Progenitor cell of endocrine pancreas (in vitro differentiated cells): ENCODE measurements around the gene REELD1. TPM values are rescaled to one million over a fixed set of nuclear protein-coding genes. Genes with fewer than 3 reads are reported as not detected.

Source experiments
- DNase-seq: peaks from one replicate; pipeline ENCODE4 v3.0.0; 2021; ENCODE audit warnings: low spot score; ENCODE audit not compliant: unreplicated experiment
- H3K27ac Mint-ChIP-seq: 2 replicates; pipeline ENCODE4 v1.8.0; 2021; ENCODE audit warnings: mild to moderate bottlenecking, moderate library complexity, mixed read lengths
- H3K27me3 Mint-ChIP-seq: 2 replicates; pipeline ENCODE4 v1.8.0; 2021; ENCODE audit warnings: mixed read lengths
- H3K36me3 Mint-ChIP-seq: 2 replicates; pipeline ENCODE4 v1.8.0; 2022; ENCODE audit warnings: mixed read lengths; ENCODE audit not compliant: insufficient read depth
- H3K4me1 Mint-ChIP-seq: 2 replicates; pipeline ENCODE4 v1.8.0; 2021; ENCODE audit warnings: low read depth, mixed read lengths
- H3K4me3 Mint-ChIP-seq: 2 replicates; pipeline ENCODE4 v1.8.0; 2021; ENCODE audit warnings: low read depth, mild to moderate bottlenecking, moderate library complexity, mixed read lengths
- H3K9me3 Mint-ChIP-seq: 2 replicates; pipeline ENCODE4 v1.8.0; 2021; ENCODE audit warnings: low read depth, mixed read lengths
- total RNA-seq: library from RNA; stranded (reverse); gene quantifications from 2 replicates; pipeline ENCODE4 v1.2.1, GENCODE V29; 2021
- TF ChIP-seq, protein P1 (sequence below): fragments of 200-600 bp; sonication (generic); IDR thresholded peaks from one replicate; pipeline ENCODE4 v1.5.0; 2021; ENCODE audit warnings: antibody characterized with exemption, mild to moderate bottlenecking; ENCODE audit not compliant: unreplicated experiment

The REELD1 gene
- total RNA-seq, 1 donor from 2014 or later: not detected

DNA sequence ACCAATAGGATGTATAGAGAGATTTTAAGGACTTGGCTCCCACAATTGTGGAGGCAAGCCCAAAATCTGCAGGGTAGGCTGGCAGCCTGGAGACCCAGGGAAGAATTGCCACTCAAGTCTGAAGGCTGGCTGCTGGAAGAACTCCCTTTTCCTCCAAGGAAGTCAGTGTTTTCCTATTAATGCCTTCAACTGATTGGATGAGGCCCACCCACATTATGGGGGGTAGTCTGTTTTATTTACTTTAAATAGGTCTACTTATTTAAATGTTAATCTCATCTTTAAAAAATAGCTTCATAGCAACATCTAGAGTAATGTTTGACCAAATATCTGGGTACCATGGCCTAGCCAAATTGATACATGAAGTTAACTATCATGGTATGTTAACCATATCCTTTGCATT lies 20.1 kb upstream of the REELD1 start:
- H3K4me3 Mint-ChIP-seq: no peak overlapping the region
- no peaks in the 10 kb centered on the region for H3K9me3 Mint-ChIP-seq
- peaks cover 10% of the 10 kb centered on the region for H3K36me3 Mint-ChIP-seq
- TF ChIP-seq, protein P1, sequence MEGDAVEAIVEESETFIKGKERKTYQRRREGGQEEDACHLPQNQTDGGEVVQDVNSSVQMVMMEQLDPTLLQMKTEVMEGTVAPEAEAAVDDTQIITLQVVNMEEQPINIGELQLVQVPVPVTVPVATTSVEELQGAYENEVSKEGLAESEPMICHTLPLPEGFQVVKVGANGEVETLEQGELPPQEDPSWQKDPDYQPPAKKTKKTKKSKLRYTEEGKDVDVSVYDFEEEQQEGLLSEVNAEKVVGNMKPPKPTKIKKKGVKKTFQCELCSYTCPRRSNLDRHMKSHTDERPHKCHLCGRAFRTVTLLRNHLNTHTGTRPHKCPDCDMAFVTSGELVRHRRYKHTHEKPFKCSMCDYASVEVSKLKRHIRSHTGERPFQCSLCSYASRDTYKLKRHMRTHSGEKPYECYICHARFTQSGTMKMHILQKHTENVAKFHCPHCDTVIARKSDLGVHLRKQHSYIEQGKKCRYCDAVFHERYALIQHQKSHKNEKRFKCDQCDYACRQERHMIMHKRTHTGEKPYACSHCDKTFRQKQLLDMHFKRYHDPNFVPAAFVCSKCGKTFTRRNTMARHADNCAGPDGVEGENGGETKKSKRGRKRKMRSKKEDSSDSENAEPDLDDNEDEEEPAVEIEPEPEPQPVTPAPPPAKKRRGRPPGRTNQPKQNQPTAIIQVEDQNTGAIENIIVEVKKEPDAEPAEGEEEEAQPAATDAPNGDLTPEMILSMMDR: no peak
- no peak overlapping the region for H3K27ac Mint-ChIP-seq
- no peak for DNase-seq
- no peaks in the 10 kb centered on the region for H3K4me1 Mint-ChIP-seq
- H3K27me3 Mint-ChIP-seq: no peaks in the 10 kb centered on the region

DNA sequence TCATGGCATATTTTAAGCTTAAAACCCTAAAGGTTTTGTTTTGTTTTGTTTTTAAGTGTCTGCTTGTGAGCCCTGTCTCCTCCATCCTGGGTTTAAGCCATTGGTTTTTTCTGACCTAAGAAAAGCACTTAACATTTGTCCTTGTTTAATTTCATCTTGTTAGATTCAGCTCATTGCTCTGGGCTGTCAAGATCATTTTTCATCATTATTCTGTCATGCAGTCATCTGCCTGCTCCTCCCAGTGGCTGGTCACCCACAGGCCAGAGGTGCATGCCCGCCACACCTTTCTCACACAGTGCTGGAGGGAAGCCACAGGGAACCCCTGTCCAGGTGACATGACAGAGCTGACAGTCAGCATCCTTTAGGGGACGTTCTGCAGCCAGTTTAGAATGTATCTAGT lies 11.7 kb upstream of the REELD1 start:
- no peaks in the 10 kb centered on the region for H3K4me1 Mint-ChIP-seq
- H3K27ac Mint-ChIP-seq: no peak overlapping the region
- H3K4me3 Mint-ChIP-seq: no peak overlapping the region
- peaks cover 3% of the 10 kb centered on the region for H3K36me3 Mint-ChIP-seq
- H3K9me3 Mint-ChIP-seq: peaks cover 3% of the 10 kb centered on the region
- H3K27me3 Mint-ChIP-seq: no peaks in the 10 kb centered on the region
- TF ChIP-seq, protein P1: no peak
- DNase-seq: no peak

DNA sequence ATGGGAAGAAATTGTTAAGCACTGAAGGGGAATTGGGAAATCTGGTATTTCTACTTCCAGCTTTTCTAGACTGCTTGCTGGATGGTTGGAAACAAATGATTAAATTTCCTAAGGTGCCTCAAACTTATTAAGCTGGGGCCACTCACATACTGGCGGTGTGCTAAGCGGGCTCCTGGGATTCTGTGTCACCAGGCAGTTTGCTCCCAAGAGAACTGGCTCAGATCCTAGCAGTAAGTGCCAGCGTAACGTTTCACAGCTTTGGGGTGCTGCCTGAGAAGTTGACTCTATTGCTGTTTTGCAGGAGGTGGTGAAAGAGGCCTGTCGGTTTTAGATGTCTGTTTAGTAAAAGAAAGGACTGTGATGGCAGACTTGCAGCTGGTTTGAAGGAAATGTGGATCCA lies 6.9 kb upstream of the REELD1 start:
- peaks cover 2% of the 10 kb centered on the region for H3K36me3 Mint-ChIP-seq

DNA sequence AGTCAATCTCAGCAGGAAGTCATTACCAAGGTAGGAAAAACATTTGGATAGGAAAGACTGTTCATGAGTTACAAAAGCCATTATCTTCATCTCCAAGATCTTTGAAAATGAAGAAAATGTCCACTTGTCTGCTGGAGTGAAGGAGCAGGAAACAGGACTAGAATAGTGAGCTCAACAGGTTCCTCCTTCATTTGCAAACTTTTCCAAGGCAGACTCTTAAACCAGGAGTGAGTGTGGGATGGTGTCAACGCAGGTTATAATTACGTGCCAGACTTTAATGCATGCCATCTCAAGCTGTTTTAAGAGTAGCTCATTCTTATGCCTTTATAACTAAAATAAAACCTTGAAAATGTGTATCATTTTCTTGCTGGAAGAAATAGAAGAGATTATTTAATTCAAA lies 3.4 kb upstream of the REELD1 start:
- Mint-ChIP-seq H3K4me3 (no peak overlapping the region), H3K9me3 (no peaks in the 10 kb centered on the region), H3K27me3 (peaks cover 8% of the 10 kb centered on the region), H3K4me1 (no peaks in the 10 kb centered on the region), H3K27ac (no peak overlapping the region), H3K36me3 (no peaks in the 10 kb centered on the region)
- TF ChIP-seq, protein P1: no peak
- DNase-seq: no peak

More for the DNA sequence above, 6.9 kb upstream of the REELD1 start:
- H3K27me3 Mint-ChIP-seq: peaks cover 8% of the 10 kb centered on the region
- DNase-seq: no peak
- H3K4me1 Mint-ChIP-seq: no peaks in the 10 kb centered on the region
- TF ChIP-seq, protein P1: no peak
- peaks cover 3% of the 10 kb centered on the region for H3K9me3 Mint-ChIP-seq
- no peak overlapping the region for H3K27ac Mint-ChIP-seq
- no peak overlapping the region for H3K4me3 Mint-ChIP-seq

DNA sequence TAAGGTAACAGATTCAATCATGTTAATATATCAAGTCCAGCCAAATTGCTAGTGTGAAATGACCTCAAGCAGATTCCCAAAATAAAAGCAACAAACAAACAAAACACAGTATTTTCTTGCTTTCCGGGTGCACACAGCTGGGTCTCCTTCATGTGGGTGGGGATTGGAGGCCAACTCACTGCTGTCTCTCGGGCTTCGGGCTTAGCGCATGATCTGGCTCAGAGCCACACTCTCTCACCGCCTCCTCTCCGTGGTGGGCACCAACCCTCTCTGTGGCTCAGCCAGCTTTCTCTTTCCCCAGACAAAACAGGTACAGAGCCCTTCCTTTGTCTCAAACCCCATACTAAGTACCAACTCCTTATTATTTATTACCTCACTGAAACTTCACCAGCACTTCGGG lies 2.9 kb upstream of the REELD1 start:
- no peak overlapping the region for H3K27ac Mint-ChIP-seq
- H3K27me3 Mint-ChIP-seq: peaks cover 8% of the 10 kb centered on the region
- H3K4me1 Mint-ChIP-seq: no peaks in the 10 kb centered on the region
- no peak for DNase-seq
- no peaks in the 10 kb centered on the region for H3K9me3 Mint-ChIP-seq
- H3K4me3 Mint-ChIP-seq: no peak overlapping the region
- no peaks in the 10 kb centered on the region for H3K36me3 Mint-ChIP-seq
- TF ChIP-seq, protein P1: no peak
